Measurements from ENCODE around the gene CAMK1D.

DNA sequence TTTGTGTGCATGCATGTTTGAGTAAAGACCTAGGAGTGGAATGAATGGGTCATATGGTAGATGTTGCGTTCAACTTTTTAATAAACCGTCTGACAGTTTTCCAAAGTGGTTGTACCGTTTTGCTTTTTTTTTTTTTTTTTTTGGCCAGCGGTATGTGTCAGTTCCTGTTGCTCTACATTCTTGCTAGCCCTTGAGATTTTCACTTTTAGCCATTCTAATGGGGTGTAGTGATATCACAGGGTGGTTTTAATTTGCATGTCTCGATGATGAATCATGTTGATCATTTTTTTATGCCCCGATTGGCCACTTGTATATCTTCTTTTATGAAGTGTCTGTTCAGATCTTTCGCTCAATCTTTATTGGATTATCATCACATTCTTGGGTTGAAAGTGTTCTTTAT, 320.7 kb downstream of the CAMK1D start:
- TF ChIP-seq CTCF (IDR thresholded peaks at IDR 0.05) = no peak
- no peak for TF ChIP-seq POLR2A (IDR thresholded peaks at IDR 0.05)

Measured in right lobe of liver (tissue), 4 donors.